HG03575 (cell line): Measurements from ENCODE around the gene WWP2.
"Not testable (repeated sequence)": the region's sequence is repeated elsewhere in the genome, so short reads cannot be mapped to it uniquely, and the experiment has no call there.

Experiments used
- ATAC-seq: cut with Tn5 transposase; IDR thresholded peaks from one replicate; pipeline ENCODE4 v1.9.1; 2021; ENCODE audit not compliant: unreplicated experiment, insufficient number of reproducible peaks, low FRiP score; ENCODE audit errors: extremely low read depth

Gene WWP2

GRCh38 chr16:69761983-69762813, at the start of gene WWP2:
TSS of gene WWP2 (plus strand) at chr16:69762332. CDS start at chr16:69787011, 24,679 bp downstream.
- ATAC-seq: no peak

- ATAC-seq: no peak
Measured at GRCh38 chr16:69712914-69713581, 49.1 kb upstream of the WWP2 start.

GRCh38 chr16:69717066-69717465, 45.1 kb upstream of the WWP2 start:
- ATAC-seq: no peak

GRCh38 chr16:69718111-69718764, 43.9 kb upstream of the WWP2 start:
- ATAC-seq: no peak

GRCh38 chr16:69720822-69721430, 41.2 kb upstream of the WWP2 start:
- no peak for ATAC-seq

- ATAC-seq: no peak
Measured at GRCh38 chr16:69721441-69721957, 40.6 kb upstream of the WWP2 start.

GRCh38 chr16:69724414-69724873, 37.7 kb upstream of the WWP2 start:
- ATAC-seq: no peak

GRCh38 chr16:69724981-69725479, 37.1 kb upstream of the WWP2 start:
- ATAC-seq: no peak

GRCh38 chr16:69725480-69726312, 36.4 kb upstream of the WWP2 start:
- no peak for ATAC-seq

- peak; percentile 80 for ATAC-seq
Measured at GRCh38 chr16:69726313-69727060, 35.6 kb upstream of the WWP2 start, which contains the start of gene NQO1. TSS of gene NQO1 (minus strand) at chr16:69726560. CDS start at chr16:69726439, 121 bp downstream.

GRCh38 chr16:69727916-69728270, 34.2 kb upstream of the WWP2 start:
- ATAC-seq: no peak

GRCh38 chr16:69729030-69729429, 33.1 kb upstream of the WWP2 start:
- not testable (repeated sequence) for ATAC-seq

- not testable (repeated sequence) for ATAC-seq
Measured at GRCh38 chr16:69731280-69731679, 30.9 kb upstream of the WWP2 start.

GRCh38 chr16:69732101-69732500, 30.0 kb upstream of the WWP2 start:
- no peak for ATAC-seq

GRCh38 chr16:69741519-69741918, 20.6 kb upstream of the WWP2 start:
- no peak for ATAC-seq

- ATAC-seq: no peak
Measured at GRCh38 chr16:69741951-69742904, 19.9 kb upstream of the WWP2 start.
